Hippocampal formation (tissue), 2 donors: Measurements from ENCODE around the gene EFNB1.

Source experiments
- DNase-seq, 2 donors: peaks; one replicate each; lab custom pipeline; 2025; lab: John Stamatoyannopoulos, UW

EFNB1 gene

DNA sequence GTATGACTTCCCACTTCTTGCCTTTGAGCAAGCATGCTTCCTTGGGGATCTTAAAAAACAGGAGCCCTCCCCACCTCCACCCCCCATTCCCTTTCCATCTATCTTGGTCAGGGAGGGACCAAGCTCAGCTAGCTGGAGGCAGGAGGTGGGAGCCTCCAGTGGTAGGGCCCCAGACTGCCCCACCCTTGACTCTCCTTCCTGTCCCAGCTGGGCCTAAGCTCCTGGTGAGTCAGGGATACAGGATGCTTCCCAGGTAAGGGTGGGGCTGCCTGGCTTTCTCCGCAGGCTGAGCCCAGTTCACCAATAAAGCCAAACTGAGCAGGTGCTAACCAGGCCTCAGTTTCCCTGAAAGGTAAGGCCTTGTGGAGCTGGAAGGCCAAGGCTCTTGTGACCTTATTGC is 15.2 kb downstream of the EFNB1 start:
- no peak for DNase-seq

DNA sequence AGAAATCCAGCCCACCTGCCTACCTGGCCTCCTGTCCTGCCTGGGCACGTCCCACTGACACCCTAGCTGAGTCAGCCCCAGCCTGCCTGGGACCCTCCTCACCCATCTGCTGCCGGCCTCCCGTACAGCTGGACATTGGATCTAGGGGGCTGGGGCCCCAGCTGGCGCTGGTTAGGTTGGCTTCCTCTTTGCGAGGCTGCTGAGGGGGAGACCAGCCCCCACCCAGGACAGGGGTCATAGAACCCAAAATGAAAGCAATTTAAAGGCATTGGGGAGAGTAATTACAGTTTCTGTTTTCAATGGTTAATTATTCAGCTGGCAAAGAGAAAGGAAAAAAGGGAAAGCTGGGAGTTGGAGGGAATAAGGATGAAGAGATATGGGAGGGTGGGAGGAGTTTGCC is 15.8 kb downstream of the EFNB1 start:
- no peak for DNase-seq

GRCh38 chrX:68846536-68846935 is 17.7 kb downstream of the EFNB1 start:
- DNase-seq = no peak

DNA sequence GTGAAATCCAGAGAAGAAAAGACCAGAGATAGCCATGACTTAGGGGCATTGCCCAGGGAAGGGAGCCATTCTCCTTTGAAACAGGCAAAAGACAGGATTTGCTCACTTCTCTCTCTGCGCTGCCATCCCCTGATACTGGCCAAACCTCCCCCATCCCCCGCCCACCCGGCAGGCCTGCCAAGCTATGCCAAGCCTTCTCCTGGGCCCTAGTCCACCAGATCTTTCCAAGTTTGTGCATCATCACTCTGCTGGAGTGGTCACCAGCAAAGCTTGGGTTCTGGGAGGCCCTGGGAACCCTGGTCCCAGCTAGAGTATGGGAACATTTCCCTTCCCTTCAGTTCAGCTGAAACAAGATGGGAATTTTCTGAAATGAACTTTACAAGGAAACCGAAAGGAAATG is 18.4 kb downstream of the EFNB1 start:
- no peak for DNase-seq

GRCh38 chrX:68848189-68848940 is 19.5 kb downstream of the EFNB1 start:
- no peak for DNase-seq

- no peak for DNase-seq
These were observed 22.3 kb downstream of the EFNB1 start for GRCh38 chrX:68851082-68851481.

DNA sequence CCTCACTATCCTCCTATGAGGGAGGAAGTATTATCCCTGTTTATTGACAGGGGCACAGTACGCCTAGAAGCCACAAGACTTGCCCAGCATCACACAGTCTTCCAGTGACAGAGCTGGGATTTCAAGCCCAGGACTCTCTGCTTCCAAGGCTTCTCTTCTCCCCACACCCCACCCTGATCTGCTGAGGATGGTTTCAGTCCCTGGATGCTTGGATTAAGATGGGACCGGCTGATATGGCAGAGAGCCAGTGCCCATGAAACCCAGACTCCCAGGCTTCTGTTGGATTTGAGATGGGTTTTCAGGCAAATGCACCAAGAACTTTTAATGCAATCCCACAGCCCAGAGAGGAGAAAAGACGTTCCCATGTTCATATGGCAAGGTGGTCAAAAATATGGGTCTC is 23.2 kb downstream of the EFNB1 start:
- no peak for DNase-seq

- no peak for DNase-seq
These were observed 24.9 kb downstream of the EFNB1 start for GRCh38 chrX:68853665-68854251.

- DNase-seq = no peak
These were observed 36.5 kb downstream of the EFNB1 start for GRCh38 chrX:68865300-68865699.

GRCh38 chrX:68865926-68866325 is 37.1 kb downstream of the EFNB1 start:
- DNase-seq = no peak

DNA sequence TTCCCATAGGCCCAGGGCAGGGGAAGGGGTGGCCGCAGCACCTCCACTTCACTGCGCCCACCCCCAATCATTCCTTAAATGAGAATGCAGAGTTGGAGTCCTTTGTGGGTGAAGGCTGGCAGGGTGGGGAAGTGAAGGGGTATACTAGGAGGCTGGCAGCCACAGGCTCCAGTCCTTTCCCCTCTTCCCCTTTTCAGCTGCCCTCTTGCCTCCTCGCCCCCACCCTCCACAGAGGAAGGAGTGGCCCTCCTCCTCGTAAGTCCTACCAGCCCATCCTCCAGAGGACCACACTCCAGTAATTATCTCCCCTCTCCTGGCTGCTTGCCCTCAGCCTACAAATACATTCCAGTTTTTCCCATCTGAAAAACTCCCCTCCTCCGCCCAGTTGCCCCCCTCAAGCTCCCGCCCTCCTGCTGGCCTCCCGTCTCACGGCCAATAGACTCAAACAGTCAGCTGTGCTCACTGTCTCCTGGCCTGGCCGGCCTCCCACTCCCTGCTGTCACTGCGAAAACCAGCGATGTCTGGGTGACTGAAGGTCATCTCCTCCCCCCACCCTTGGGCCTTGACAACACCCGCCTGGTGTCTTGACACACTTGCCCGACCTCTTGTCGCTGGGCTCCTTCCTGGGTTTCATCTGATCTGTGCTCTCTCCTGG is 38.8 kb downstream of the EFNB1 start:
- DNase-seq = peak in 1 of 2 donors; percentile 0

DNA sequence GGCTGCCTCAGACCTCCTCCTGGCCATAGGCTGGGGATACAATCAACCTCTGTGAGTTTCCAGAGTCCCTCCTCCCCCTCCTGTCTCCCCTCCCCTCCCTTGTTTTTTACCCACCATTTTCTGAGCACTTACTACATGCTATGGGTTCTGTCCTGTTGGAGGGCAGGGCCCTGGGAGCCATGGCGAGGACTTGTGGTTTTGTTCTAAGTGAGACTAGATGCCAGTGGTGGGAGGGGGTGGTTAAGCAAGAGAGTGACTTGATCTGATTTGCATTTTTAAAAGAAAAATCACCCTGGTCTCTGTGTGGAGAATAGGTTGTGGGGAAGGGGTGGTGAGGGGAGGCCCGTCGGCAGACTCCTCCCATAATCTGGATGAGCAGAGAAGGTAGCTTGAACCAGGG is 39.5 kb downstream of the EFNB1 start:
- DNase-seq = no peak

DNA sequence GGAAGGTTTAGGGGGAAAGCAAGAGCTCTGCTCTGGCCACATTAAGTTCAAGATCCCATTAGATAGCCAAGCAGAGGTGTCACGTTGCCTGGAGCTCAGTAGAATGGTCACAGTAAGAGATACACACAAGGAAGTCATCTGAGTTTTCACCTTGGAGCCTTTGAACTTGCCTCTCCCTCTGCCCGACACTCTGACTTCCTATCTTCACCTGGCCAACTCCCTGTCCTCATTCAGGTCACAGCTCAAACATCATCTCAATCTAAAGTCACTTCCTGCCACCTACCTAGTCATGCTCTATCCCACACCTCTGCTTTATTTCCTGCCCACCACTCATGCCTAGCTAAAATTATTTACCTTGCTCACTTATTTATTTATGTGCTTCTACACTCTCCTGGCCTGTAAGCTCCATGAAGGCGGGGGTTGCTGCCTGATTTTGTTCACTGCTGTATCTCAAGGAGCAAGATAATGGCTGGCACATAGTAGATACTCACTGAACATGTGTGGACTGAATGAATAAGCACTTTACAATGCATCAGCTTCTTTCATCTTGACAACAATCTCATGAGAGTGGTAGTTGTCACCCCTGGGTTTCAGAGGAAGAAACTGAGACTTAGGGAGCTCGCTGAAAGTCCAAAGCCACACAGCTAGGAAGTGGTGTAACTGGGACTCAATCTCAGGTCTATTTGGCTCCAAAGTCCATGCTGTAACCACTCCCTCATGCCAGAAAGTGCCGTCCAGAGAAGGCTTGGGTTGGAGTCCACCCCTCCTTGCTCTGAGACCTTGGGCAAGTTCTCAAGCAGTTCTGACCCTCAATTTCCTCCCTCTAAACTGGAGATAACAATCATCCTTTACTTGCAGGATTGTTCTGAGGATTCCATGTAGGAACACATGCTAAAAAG is 40.3 kb downstream of the EFNB1 start:
- no peak for DNase-seq

- DNase-seq = no peak
These were observed 41.5 kb downstream of the EFNB1 start for GRCh38 chrX:68870357-68870756.

- DNase-seq = no peak
These were observed 43.4 kb downstream of the EFNB1 start for GRCh38 chrX:68872171-68872570.

DNA sequence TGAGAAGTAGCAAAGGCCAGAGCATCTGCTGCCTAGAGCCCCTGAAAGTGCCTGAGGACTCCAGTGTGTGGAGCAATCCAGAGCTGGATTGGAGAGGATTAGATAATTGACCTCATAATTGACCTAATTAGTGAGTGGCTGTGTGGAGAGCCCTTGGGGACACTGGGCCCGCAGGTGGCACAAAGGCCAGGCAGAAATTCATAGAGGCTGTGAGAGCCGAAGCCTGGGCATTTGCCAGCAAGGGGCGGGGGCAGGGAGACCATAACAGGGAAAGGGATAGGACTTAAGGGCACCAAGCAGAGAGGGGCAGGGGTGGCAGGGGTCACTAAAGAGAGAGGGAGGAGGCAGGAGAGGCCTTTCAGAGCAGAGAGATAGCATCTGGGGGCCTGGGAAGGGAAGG is 45.3 kb downstream of the EFNB1 start:
- DNase-seq = no peak

DNA sequence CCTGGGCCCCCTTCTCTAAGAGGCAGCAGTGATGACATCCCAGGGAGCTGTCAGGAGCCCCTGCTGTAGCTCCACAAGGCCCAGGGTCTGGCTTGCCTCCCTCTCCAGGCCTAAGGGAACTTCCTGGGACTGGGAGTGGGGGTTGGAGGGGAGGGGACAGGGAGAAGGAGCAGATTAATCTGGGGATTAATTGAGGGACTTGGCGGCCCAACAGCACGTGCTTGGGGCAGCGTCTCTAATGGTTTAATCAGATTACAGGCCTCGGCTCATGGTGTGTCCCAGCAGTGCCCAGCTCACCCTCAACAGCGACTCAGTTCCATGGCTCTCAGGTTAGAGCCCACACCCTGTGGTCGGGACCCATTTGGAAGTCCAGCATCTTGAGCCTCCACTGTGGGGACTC is 47.9 kb downstream of the EFNB1 start:
- DNase-seq = no peak

- no peak for DNase-seq
These were observed 48.8 kb downstream of the EFNB1 start for GRCh38 chrX:68877606-68878005.

DNA sequence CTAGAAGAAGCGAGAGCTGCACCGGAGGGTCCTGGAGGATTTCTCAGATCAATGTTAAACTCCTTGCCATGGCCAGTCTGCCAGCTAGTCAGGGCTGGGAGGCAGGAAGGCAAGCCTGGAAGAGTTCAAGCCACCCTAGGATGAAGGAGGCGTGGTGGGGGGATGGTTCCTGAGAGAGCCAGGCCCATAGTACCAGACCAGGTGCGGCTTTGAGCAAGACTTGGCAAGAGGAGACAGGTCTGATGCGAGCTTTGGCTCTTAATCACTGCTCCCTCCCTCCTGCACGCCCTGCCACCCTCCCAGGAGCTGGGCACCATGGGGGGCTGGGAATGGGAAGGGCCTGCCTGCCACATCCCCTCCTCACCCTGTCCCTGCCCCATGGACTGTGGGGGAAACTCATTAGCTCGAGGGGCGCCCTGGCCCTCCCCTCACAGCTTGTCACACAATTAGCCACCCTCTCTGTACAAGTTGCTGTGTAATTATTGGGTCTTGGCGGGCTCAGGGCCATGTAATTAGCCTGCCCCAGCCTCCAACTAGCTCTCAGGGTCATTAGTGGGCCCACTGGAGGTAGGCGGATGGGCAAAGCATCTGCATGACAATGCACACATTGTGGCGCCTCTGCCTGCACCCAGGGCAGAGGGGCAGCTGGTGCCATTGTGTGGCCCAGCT is 50.3 kb downstream of the EFNB1 start:
- DNase-seq = no peak

DNA sequence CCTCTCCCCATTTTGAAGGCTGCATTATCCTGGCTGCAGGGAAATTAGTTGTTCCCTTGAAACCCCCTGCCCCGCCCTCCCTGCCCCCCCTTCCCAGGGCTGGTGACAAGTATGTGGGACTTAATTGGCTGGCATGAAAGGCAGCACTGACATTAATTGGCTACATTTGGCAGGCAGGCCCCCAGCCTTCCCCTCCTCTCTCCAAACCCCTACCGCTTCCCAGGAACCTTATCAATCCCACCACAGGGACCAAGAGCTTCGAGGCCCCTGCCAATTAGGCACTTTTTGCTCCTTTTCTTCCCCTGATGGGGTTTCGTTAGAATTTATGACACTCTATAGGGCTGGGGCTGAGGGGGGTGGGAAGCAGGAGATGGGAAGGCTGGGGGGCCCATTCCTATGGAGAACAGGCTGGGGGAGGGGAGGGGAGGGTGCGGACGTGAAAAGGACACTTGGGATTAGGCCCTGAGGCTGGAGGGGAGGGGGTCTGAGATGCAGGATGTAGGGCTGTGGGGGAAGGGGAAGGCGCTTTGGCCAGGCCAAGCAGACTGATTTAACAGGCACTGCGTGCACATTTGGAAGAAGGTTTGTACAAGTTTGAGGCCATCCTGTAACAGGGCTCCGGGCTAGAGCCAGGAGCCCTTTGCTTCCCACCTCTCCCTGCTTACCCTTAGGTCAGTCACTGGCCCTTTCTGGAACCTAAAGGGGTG is 52.2 kb downstream of the EFNB1 start:
- no peak for DNase-seq

GRCh38 chrX:68881911-68882310 is 53.1 kb downstream of the EFNB1 start:
- DNase-seq = no peak
